GM23248 (cell line): ENCODE data around the gene NOS1AP.

Experiments used
- EZH2 ChIP-seq: fragments of 200-600 bp; sonication (generic); IDR thresholded peaks from 2 replicates; pipeline ENCODE4 v1.6.1; 2018; ENCODE audit warnings: antibody characterized with exemption, mild to moderate bottlenecking; ENCODE audit not compliant: insufficient read depth, poor library complexity, severe bottlenecking
- EZH2phosphoT487 ChIP-seq: fragments of 200-600 bp; sonication (generic); IDR thresholded peaks from 2 replicates; pipeline ENCODE4 v1.6.1; 2018; ENCODE audit warnings: antibody characterized with exemption, moderate library complexity, mild to moderate bottlenecking, low read depth; ENCODE audit not compliant: insufficient read depth

GRCh38 chr1:162171111-162171510 is 101.6 kb downstream of the NOS1AP start:
- TF ChIP-seq EZH2, result no peak
- no peak for TF ChIP-seq EZH2phosphoT487
